Esophagus squamous epithelium (tissue), 4 donors: ENCODE measurements around the gene STMN3.

Experiments used
- POLR2A ChIP-seq, 4 donors: fragments of 450-650 bp; IDR thresholded peaks; one replicate each; pipeline ENCODE4 v1.6.1; 2017; ENCODE audit warnings: antibody characterized with exemption in 4 of 4, mild to moderate bottlenecking in 4 of 4, moderate library complexity in 3 of 4
- TF ChIP-seq, protein P1 (sequence below), 6 experiments: fragments of 450-650 bp in 4 of 6; fragments of 200-600 bp in 2 of 6; sonication (generic) in 2 of 6; IDR thresholded peaks; one replicate each; pipeline ENCODE4 v1.5.1; 2016 to 2019; ENCODE audit warnings: antibody characterized with exemption in 6 of 6, mild to moderate bottlenecking in 4 of 6, moderate library complexity in 4 of 6

DNA sequence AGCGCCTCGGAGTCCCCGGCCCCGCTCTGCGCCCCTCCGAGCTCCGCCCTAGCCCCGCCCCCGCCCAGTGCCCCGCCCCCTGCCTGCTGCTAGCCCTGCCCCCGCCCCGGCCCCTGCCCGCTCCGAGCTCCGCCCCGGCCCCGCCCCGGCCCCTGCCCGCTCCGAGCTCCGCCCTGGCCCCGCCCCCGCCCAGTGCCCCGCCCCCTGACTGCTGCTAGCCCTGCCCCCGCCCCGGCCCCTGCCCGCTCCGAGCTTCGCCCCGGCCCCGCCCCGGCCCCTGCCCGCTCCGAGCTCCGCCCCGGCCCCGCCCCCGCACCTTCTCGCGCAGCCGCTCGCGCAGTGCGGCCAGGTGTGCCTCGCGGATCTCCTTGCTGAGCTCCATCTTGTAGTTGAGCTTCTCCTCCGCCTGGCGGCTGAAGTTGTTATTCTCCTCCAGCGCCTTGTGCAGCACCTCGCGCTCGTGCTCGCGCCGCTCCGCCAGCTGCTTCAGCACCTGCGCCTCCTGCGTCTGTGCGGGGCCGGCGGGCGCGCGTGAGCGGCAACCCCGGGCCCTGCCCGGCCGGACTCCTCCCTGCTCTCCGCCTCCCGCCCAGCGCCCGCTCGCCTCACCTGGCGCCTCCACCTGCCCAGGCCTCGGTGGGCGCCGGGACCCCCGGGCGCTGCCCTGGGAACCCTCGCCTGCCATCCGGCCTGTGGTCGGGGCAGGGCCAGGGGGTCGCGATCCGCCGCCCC, 11.3 kb downstream of the STMN3 start:
- TF ChIP-seq, protein P1, sequence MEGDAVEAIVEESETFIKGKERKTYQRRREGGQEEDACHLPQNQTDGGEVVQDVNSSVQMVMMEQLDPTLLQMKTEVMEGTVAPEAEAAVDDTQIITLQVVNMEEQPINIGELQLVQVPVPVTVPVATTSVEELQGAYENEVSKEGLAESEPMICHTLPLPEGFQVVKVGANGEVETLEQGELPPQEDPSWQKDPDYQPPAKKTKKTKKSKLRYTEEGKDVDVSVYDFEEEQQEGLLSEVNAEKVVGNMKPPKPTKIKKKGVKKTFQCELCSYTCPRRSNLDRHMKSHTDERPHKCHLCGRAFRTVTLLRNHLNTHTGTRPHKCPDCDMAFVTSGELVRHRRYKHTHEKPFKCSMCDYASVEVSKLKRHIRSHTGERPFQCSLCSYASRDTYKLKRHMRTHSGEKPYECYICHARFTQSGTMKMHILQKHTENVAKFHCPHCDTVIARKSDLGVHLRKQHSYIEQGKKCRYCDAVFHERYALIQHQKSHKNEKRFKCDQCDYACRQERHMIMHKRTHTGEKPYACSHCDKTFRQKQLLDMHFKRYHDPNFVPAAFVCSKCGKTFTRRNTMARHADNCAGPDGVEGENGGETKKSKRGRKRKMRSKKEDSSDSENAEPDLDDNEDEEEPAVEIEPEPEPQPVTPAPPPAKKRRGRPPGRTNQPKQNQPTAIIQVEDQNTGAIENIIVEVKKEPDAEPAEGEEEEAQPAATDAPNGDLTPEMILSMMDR (IDR thresholded peaks at IDR 0.05) = peak; percentile 15 to 78 (median 71)
- peak in 1 of 4 donors; percentile 3 for TF ChIP-seq POLR2A (IDR thresholded peaks at IDR 0.05)
